ENCODE results near the gene RGS19. TPM values are rescaled to one million over a fixed set of nuclear protein-coding genes. Genes with fewer than 3 reads are reported as not detected.

RGS19 gene
- total and polyA plus RNA-seq, 11 donors: 3.2 to 25.6 (median 5.3) TPM

- TF ChIP-seq, protein P1, sequence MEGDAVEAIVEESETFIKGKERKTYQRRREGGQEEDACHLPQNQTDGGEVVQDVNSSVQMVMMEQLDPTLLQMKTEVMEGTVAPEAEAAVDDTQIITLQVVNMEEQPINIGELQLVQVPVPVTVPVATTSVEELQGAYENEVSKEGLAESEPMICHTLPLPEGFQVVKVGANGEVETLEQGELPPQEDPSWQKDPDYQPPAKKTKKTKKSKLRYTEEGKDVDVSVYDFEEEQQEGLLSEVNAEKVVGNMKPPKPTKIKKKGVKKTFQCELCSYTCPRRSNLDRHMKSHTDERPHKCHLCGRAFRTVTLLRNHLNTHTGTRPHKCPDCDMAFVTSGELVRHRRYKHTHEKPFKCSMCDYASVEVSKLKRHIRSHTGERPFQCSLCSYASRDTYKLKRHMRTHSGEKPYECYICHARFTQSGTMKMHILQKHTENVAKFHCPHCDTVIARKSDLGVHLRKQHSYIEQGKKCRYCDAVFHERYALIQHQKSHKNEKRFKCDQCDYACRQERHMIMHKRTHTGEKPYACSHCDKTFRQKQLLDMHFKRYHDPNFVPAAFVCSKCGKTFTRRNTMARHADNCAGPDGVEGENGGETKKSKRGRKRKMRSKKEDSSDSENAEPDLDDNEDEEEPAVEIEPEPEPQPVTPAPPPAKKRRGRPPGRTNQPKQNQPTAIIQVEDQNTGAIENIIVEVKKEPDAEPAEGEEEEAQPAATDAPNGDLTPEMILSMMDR (IDR thresholded peaks at IDR 0.05): no peak
- TF ChIP-seq POLR2A (IDR thresholded peaks at IDR 0.05): no peak
- Histone ChIP-seq H3K36me3 (peaks cover 0 to 60% (median 50%) of the 10 kb centered on the region in 9 donors), H3K27ac (peak overlapping the region in 1 of 12 donors; percentile 55), H3K27me3 (peaks cover 0 to 32% (median 17%) of the 10 kb centered on the region in 9 donors), H3K4me1 (peaks cover 0 to 41% (median 12%) of the 10 kb centered on the region in 12 donors), H3K9me3 (no peaks in the 10 kb centered on the region), H3K4me3 (no peak overlapping the region)
- DNase-seq (peak in 3 of 5 donors; percentile 59 to 75 (median 72)), ATAC-seq (peak in 3 of 4 donors; percentile 30 to 71 (median 63))
- intact Hi-C loops (cut with DNase I): loop anchor here in 3 of 10 donors (5.0 to 10.0 kb wide), 3 partner anchors 49 to 81 kb away; partner anchors contain the start of gene PRPF6 (in 2 of the 3)
- WGBS, 4 donors: 70 to 74% (median 72%) methylated on average over 4 to 11 of the region's 11 CpGs
These were observed 45.3 kb downstream of the RGS19 start for GRCh38 chr20:64033981-64034493.

GRCh38 chr20:64032706-64033624, 46.4 kb downstream of the RGS19 start:
- DNase-seq (peak in 1 of 5 donors; percentile 33), ATAC-seq (no peak)
- TF ChIP-seq, protein P1 (IDR thresholded peaks at IDR 0.05): no peak
- no peak for TF ChIP-seq POLR2A (IDR thresholded peaks at IDR 0.05)
- no peak overlapping the region for H3K4me3 ChIP-seq
- peak overlapping the region in 1 of 12 donors; percentile 43 for H3K27ac ChIP-seq
- H3K4me1 ChIP-seq: peaks cover 0 to 30% (median 7%) of the 10 kb centered on the region in 12 donors
- 85 to 93% (median 91%) methylated on average over 28 to 31 of the region's 31 CpGs for WGBS, 4 donors
- H3K9me3 ChIP-seq: no peaks in the 10 kb centered on the region
- peaks cover 0 to 70% (median 61%) of the 10 kb centered on the region in 9 donors for H3K36me3 ChIP-seq
- intact Hi-C loops (cut with DNase I): loop anchor here in 3 of 10 donors (5.0 to 10.0 kb wide), 3 partner anchors 48 to 82 kb away; partner anchors contain the start of gene PRPF6 (in 2 of the 3)
- H3K27me3 ChIP-seq: peaks cover 0 to 22% (median 9%) of the 10 kb centered on the region in 9 donors

- no peak for ATAC-seq
- no peak for TF ChIP-seq POLR2A (IDR thresholded peaks at IDR 0.05)
- TF ChIP-seq, protein P1 (IDR thresholded peaks at IDR 0.05): no peak
- Histone ChIP-seq H3K36me3 (peaks cover 3 to 81% (median 72%) of the 10 kb centered on the region in 9 donors), H3K9me3 (no peaks in the 10 kb centered on the region), H3K4me3 (no peak overlapping the region), H3K27ac (no peak overlapping the region), H3K27me3 (peaks cover 0 to 11% (median 2%) of the 10 kb centered on the region in 9 donors), H3K4me1 (peaks cover 0 to 20% (median 0%) of the 10 kb centered on the region in 12 donors)
- DNase-seq: no peak
- intact Hi-C loops (cut with DNase I): loop anchor here in 3 of 10 donors (5.0 to 10.0 kb wide), 3 partner anchors 47 to 83 kb away; partner anchors contain the start of gene PRPF6 (in 2 of the 3)
- WGBS, 4 donors: 87 to 94% (median 93%) methylated on average over 8 to 19 of the region's 19 CpGs
These were observed 47.5 kb downstream of the RGS19 start for GRCh38 chr20:64031822-64032314.

Data from heart left ventricle (tissue), 16 donors.